K562 (cell line): ENCODE results near the gene PITRM1. TPM values are rescaled to one million over a fixed set of nuclear protein-coding genes. Genes with fewer than 3 reads are reported as not detected.
A peak's percentile ranks its signal among the peaks of the same experiment; 100 is the strongest.

ENCODE experiments used
- ATAC-seq: fragments of 200-7000 bp; cut with Tn5 transposase; 3 replicates; pipeline ENCODE4 v1.9.1; 2020; ENCODE audit warnings: moderate library complexity
- BruUV-seq: library from RNA; stranded (reverse); fragments of 400-500 nt; replicated peaks from 2 replicates; lab custom pipeline; 2021; lab: Mats Ljungman, UMichigan
- CTCF ChIA-PET: fragments of 300-600 bp; formaldehyde crosslinking; extraction: SDS; loops from one replicate; lab custom pipeline; 2021; ENCODE audit warnings: low intra/inter-chr PET ratio; lab: Yijun Ruan, JAX
- POLR2A ChIA-PET: fragments of 300-600, 350-650 bp; sonication (Branson Sonifier 250); formaldehyde crosslinking; extraction: SDS; loops from one replicate; lab custom pipeline; 2021; ENCODE audit warnings: antibody characterized with exemption, inconsistent platforms; lab: Yijun Ruan, JAX
- DNase-seq, 4 experiments: peaks; one replicate each; pipeline versions ENCODE4 v3.0.0 to v3.0.0-alpha.2; 2011 to 2018; ENCODE audit warnings: low spot score in 3 of 4, mixed read lengths in 3 of 4; ENCODE audit errors: extremely low read depth in 1 of 4
- FAIRE-seq: peaks from 2 replicates; lab custom pipeline; 2011; peaks lifted over from hg19 to GRCh38; lab: Jason Lieb, UNC
- H2AFZ ChIP-seq: 2 replicates; pipeline ENCODE4 v1.6.0; 2011; ENCODE audit warnings: low read depth, low read length, control low read depth, inconsistent platforms
- H3K27ac ChIP-seq: fragments of 200-600 bp; 3 replicates; pipeline ENCODE4 v1.8.0; 2011; ENCODE audit warnings: low read depth, mild to moderate bottlenecking, control low read depth, inconsistent platforms, low read length, moderate library complexity, mixed read lengths; ENCODE audit errors: extremely low read depth
- H3K27me3 ChIP-seq, 2 experiments: fragments of 300-600 bp in 1 of 2; 2 replicates in 1 of 2; 3 replicates in 1 of 2; pipeline versions ENCODE4 v1.6.0 to v1.8.0; 2011; ENCODE audit warnings: inconsistent platforms in 2 of 2, low read length in 2 of 2, mild to moderate bottlenecking in 1 of 2, mixed read lengths in 1 of 2, moderate library complexity in 1 of 2; ENCODE audit not compliant: control insufficient read depth in 2 of 2, insufficient read depth in 2 of 2
- H3K36me3 ChIP-seq: fragments of 300-600 bp; 3 replicates; pipeline ENCODE4 v1.8.0; 2011; ENCODE audit warnings: mild to moderate bottlenecking, low read length, inconsistent platforms; ENCODE audit not compliant: control insufficient read depth, insufficient read depth
- H3K4me1 ChIP-seq, 2 experiments: fragments of 200-600 bp in 1 of 2; replicated peaks in 1 of 2; 2 replicates in 1 of 2; 3 replicates in 1 of 2; pipeline versions ENCODE4 v1.5.1 to v1.8.0; 2011; ENCODE audit warnings: inconsistent platforms in 2 of 2, low read length in 2 of 2, mild to moderate bottlenecking in 1 of 2, mixed read lengths in 1 of 2, moderate library complexity in 1 of 2; ENCODE audit not compliant: control insufficient read depth in 2 of 2, insufficient read depth in 2 of 2
- H3K4me2 ChIP-seq: 2 replicates; pipeline ENCODE4 v1.6.1; 2011; ENCODE audit warnings: low read length, control low read depth, inconsistent platforms, mixed read lengths; ENCODE audit not compliant: insufficient read depth
- H3K4me3 ChIP-seq: fragments of 200-600 bp; sonication (generic), shearing (Covaris generic); 2 replicates; pipeline ENCODE4 v1.5.1; 2016; ENCODE audit warnings: control low read depth, inconsistent platforms
- H3K79me2 ChIP-seq: fragments of 200-600 bp; 3 replicates; pipeline ENCODE4 v1.8.0; 2011; ENCODE audit warnings: low read length, inconsistent platforms; ENCODE audit not compliant: control insufficient read depth, insufficient read depth
- H3K9ac ChIP-seq, 2 experiments: 2 replicates each; pipeline versions ENCODE4 v1.6.0 to v1.6.1; 2011; ENCODE audit warnings: low read depth in 2 of 2, low read length in 2 of 2, control low read depth in 1 of 2, inconsistent platforms in 1 of 2, mild to moderate bottlenecking in 1 of 2, mixed read lengths in 1 of 2; ENCODE audit not compliant: insufficient read depth in 1 of 2
- H3K9me1 ChIP-seq: one replicate; pipeline ENCODE4 v1.6.0; 2011; ENCODE audit warnings: inconsistent platforms, mild to moderate bottlenecking, low read length, moderate library complexity; ENCODE audit not compliant: control insufficient read depth, insufficient read depth
- H3K9me3 ChIP-seq: replicated peaks from 2 replicates; pipeline ENCODE4 v1.5.1; 2011; ENCODE audit warnings: low read depth, low read length, inconsistent platforms; ENCODE audit not compliant: control insufficient read depth, insufficient read depth
- H4K20me1 ChIP-seq: replicated peaks from 2 replicates; pipeline ENCODE4 v1.6.1; 2011; ENCODE audit warnings: low read length, inconsistent platforms, mixed read lengths; ENCODE audit not compliant: control insufficient read depth, insufficient read depth
- CTCF ChIP-seq, 3 experiments: IDR thresholded peaks in 2 of 3; conservative IDR thresholded peaks in 1 of 3; 2 replicates each; pipeline ENCODE4 v1.5.1; 2011 to 2012; ENCODE audit warnings: low read length in 3 of 3, mild to moderate bottlenecking in 3 of 3, control low read depth in 2 of 3, improper control_type of control experiment in 1 of 3, inconsistent platforms in 1 of 3, low read depth in 1 of 3, mixed read lengths in 1 of 3, moderate library complexity in 1 of 3; ENCODE audit not compliant: insufficient read depth in 2 of 3
- FOSL1 ChIP-seq: fragments of 200-800 bp; sonication (Bioruptor generic); conservative IDR thresholded peaks from 2 replicates; pipeline ENCODE4 v1.6.1; 2016; ENCODE audit warnings: missing genetic modification characterization, missing compliant biosample characterization
- MAZ ChIP-seq, 2 experiments: fragments of 450-650 bp in 1 of 2; sonication (generic) in 1 of 2; formaldehyde crosslinking; IDR thresholded peaks in 1 of 2; conservative IDR thresholded peaks in 1 of 2; 2 replicates each; pipeline versions ENCODE4 v1.4.0 to v1.5.0; 2020; ENCODE audit warnings: mild to moderate bottlenecking in 1 of 2, missing genetic modification reagents in 1 of 2
- RAD21 ChIP-seq, 2 experiments: fragments of 250-450 bp in 1 of 2; fragments of 450-650 bp in 1 of 2; sonication (Bioruptor Pico) in 1 of 2; formaldehyde crosslinking in 1 of 2; IDR thresholded peaks in 1 of 2; conservative IDR thresholded peaks in 1 of 2; 2 replicates each; pipeline versions ENCODE4 v1.4.0 to v1.8.0; 2020 to 2022; ENCODE audit warnings: mild to moderate bottlenecking in 2 of 2, moderate library complexity in 1 of 2
- SIX5 ChIP-seq, 2 experiments: IDR thresholded peaks; 2 replicates each; pipeline ENCODE4 v1.6.1; 2011; ENCODE audit warnings: low read length in 2 of 2, borderline replicate concordance in 1 of 2, low read depth in 1 of 2, mild to moderate bottlenecking in 1 of 2, moderate library complexity in 1 of 2; ENCODE audit not compliant: insufficient read depth in 1 of 2
- SMC3 ChIP-seq: conservative IDR thresholded peaks from 2 replicates; pipeline ENCODE4 v1.6.1; 2011; ENCODE audit warnings: low read depth, low read length, improper control_type of control experiment; ENCODE audit not compliant: insufficient read depth
- STAG1 ChIP-seq: sonication (generic); formaldehyde crosslinking; IDR thresholded peaks from 2 replicates; pipeline ENCODE4 v1.5.0; 2020; ENCODE audit warnings: missing genetic modification reagents, borderline replicate concordance
- TCF7 ChIP-seq: sonication (generic); IDR thresholded peaks from 2 replicates; pipeline ENCODE4 v1.6.1; 2016; ENCODE audit warnings: antibody characterized with exemption, borderline replicate concordance
- UBTF ChIP-seq, 2 experiments: IDR thresholded peaks; 2 replicates each; pipeline ENCODE4 v1.6.1; 2012; ENCODE audit warnings: improper control_type of control experiment in 2 of 2, low read depth in 2 of 2, low read length in 2 of 2, borderline replicate concordance in 1 of 2
- ZFX ChIP-seq: sonication (generic); formaldehyde crosslinking; IDR thresholded peaks from 2 replicates; pipeline ENCODE4 v1.8.0; 2022; ENCODE audit warnings: mild to moderate bottlenecking, missing genetic modification reagents, moderate library complexity
- WGBS: fragments of 100-300 bp; shearing (Covaris generic); methylation state at CpG from one replicate; pipeline ENCODE4 v1.1.6; 2016; ENCODE audit warnings: low coverage, mixed read lengths; ENCODE audit not compliant: insufficient coverage; ENCODE audit errors: missing lambda C conversion rate; 5-methylcytosine and 5-hydroxymethylcytosine counted together
- in situ Hi-C: fragments of 300-500 bp; cut with MboI; formaldehyde crosslinking; loops from 4 replicates; pipeline ENCODE4 v1.15.0; 2018; ENCODE audit warnings: inconsistent platforms, mixed read lengths
- intact Hi-C: fragments of 100-400 bp; cut with micrococcal nuclease; formaldehyde crosslinking; loops from 2 replicates; pipeline ENCODE4 v1.14.2; 2022
- polyA plus RNA-seq, 8 experiments: library from polyadenylated mRNA; depleted of rRNA in 4 of 8; stranded (reverse) in 5 of 8; unstranded in 3 of 8; fragments of >200 nt; fragmentation: Nextera tagmentation in 2 of 8; fragmentation: Illumina TruSeq in 1 of 8; extraction: Ambion mirVana in 2 of 8; extraction: Trizol in 1 of 8; gene quantifications; 2 replicates each; pipeline versions ENCODE4 v1.2.1 to v1.2.3, GENCODE V29; 2011 to 2014; ENCODE audit warnings: inconsistent platforms in 1 of 8, missing spikeins in 1 of 8
- total RNA-seq, 7 experiments: library from RNA; depleted of rRNA in 6 of 7; stranded (reverse); fragments of >200 nt in 6 of 7; fragmentation: Illumina TruSeq in 2 of 7; extraction: Trizol in 2 of 7; gene quantifications; 2 replicates each; pipeline versions ENCODE4 v1.2.1 to v1.2.3, GENCODE V29; 2011 to 2021; ENCODE audit warnings: low replicate concordance in 1 of 7

The PITRM1 gene
- total and polyA plus RNA-seq, 9 of the 15 experiments (the other 6 are each of a cell fraction or from before 2014, with no cell fraction given): 21.1 to 70.4 (median 39.7) TPM

GRCh38 chr10:3172446-3173170, at the start of gene PITRM1 (continued):
- TF ChIP-seq ZFX (CRISPR knock-in tag) (peak; percentile 95), SIX5 (IDR thresholded peaks at IDR 0.05; ENCODE audit: borderline replicate concordance in 1 of 2, insufficient read depth in 1 of 2, low read depth in 1 of 2, low read length in 2 of 2) (no peak), FOSL1 (tag) (0 out of 2 replicates have a peak, but pooled peaks have one; percentile 2)

- CTCF ChIA-PET: no interaction called here
- Histone ChIP-seq H3K9ac (no peak overlapping the region), H3K27me3 (peaks cover 0 to 6% of the 10 kb centered on the region in 2 experiments; a peak in 3 of 5 replicates), H2AFZ (no peak overlapping the region), H3K4me1 (no peaks in the 10 kb centered on the region; a peak in 1 of 5 replicates), H3K9me3 (no peaks in the 10 kb centered on the region), H3K27ac (no peak overlapping the region), H3K36me3 (no peaks in the 10 kb centered on the region), H3K79me2 (no peaks in the 10 kb centered on the region), H3K4me2 (no peak overlapping the region), H4K20me1 (no peaks in the 10 kb centered on the region), H3K4me3 (no peak overlapping the region), H3K9me1 (no peaks in the 10 kb centered on the region)
- no TSS peak for BruUV-seq
- no peak for FAIRE-seq
- 5% methylated on average over 10 of the region's 10 CpGs for WGBS
- ATAC-seq: peak; percentile 55; the same call in 2 of the 3 replicates
- DNase-seq: peak in 2 of 4 experiments; percentile 15 to 49
- POLR2A ChIA-PET: no interaction called here
- intact Hi-C loops (no loop called here), in situ Hi-C loops (loop anchor here (25.0 kb wide), 1 partner anchor 1540 kb away; no protein-coding TSS in a partner anchor)
- peak; percentile 28; the same call in 1 of the 2 replicates for TF ChIP-seq SMC3
- peak; percentile 32 to 70 (median 45); a peak in 5 of 6 replicates for TF ChIP-seq CTCF (IDR thresholded peaks at IDR 0.05 in 2 of 3, conservative IDR thresholded peaks at IDR 0.05 in 1 of 3; ENCODE audit: insufficient read depth in 2 of 3, low read depth in 1 of 3, low read length in 3 of 3)
- TF ChIP-seq UBTF (IDR thresholded peaks at IDR 0.05; ENCODE audit: borderline replicate concordance in 1 of 2, low read depth in 2 of 2, low read length in 2 of 2): no peak
- TF ChIP-seq RAD21 (CRISPR knock-in tag; conservative IDR thresholded peaks at IDR 0.05 in 1 of 2, IDR thresholded peaks at IDR 0.05 in 1 of 2): peak; percentile 48 to 82; a peak in 3 of 4 replicates
- no peak for TF ChIP-seq MAZ (CRISPR knock-in tag; conservative IDR thresholded peaks at IDR 0.05 in 1 of 2, IDR thresholded peaks at IDR 0.05 in 1 of 2)
- peak; percentile 57; the same call in 1 of the 2 replicates for TF ChIP-seq STAG1 (CRISPR knock-in tag)
- TF ChIP-seq TCF7: no peak
Observed at GRCh38 chr10:3222068-3222467, 49.5 kb upstream of the PITRM1 start.
